Measurements from ENCODE around the gene VSX2.

GRCh38 chr14:74240794-74241651 is 1.8 kb downstream of the VSX2 start:
- no peak for TF ChIP-seq ZNF274 (IDR thresholded peaks at IDR 0.05; ENCODE audit: low read depth, low read length)
- TF ChIP-seq YY1 (IDR thresholded peaks at IDR 0.05; ENCODE audit: insufficient read depth, insufficient read length) = no peak
